Activated T-cell treated with anti-CD3 and anti-CD28 coated beads, Interleukin-2, amount 50 U/mL, for 4 hours (primary cell): Measurements from ENCODE around the gene YTHDF1. TPM values are rescaled to one million over a fixed set of nuclear protein-coding genes. Genes with fewer than 3 reads are reported as not detected.
A peak's percentile ranks its signal among the peaks of the same experiment; 100 is the strongest.

ENCODE experiments used
- ATAC-seq, 2 donors: fragments of 200-7000 bp; cut with Tn5 transposase; one replicate each; pipeline ENCODE4 v1.10.0; 2021
- DNase-seq: peaks from one replicate; pipeline ENCODE4 v3.0.0-alpha.2; 2020
- H3K27me3 Mint-ChIP-seq: one replicate; pipeline ENCODE4 v1.8.0; 2021; ENCODE audit warnings: low read depth, mixed read lengths
- H3K36me3 Mint-ChIP-seq: one replicate; pipeline ENCODE4 v1.8.0; 2022; ENCODE audit warnings: mixed read lengths; ENCODE audit not compliant: insufficient read depth
- H3K4me1 Mint-ChIP-seq: one replicate; pipeline ENCODE4 v1.8.0; 2021; ENCODE audit warnings: low read depth, mixed read lengths
- H3K4me3 Mint-ChIP-seq: one replicate; pipeline ENCODE4 v1.8.0; 2021; ENCODE audit warnings: mild to moderate bottlenecking, moderate library complexity, mixed read lengths
- H3K9me3 Mint-ChIP-seq: one replicate; pipeline ENCODE4 v1.8.0; 2021; ENCODE audit warnings: mixed read lengths
- total RNA-seq, 3 donors: library from RNA; stranded (reverse); gene quantifications; one replicate each; pipeline ENCODE4 v1.2.1, GENCODE V29; 2021

The YTHDF1 gene
- total RNA-seq, 3 donors from 2014 or later, result 53.5 to 59.6 (median 55.6) TPM

- Mint-ChIP-seq H3K36me3 (no peaks in the 10 kb centered on the region), H3K9me3 (no peaks in the 10 kb centered on the region), H3K27me3 (peaks cover 17% of the 10 kb centered on the region), H3K4me1 (no peaks in the 10 kb centered on the region), H3K4me3 (no peak overlapping the region)
- ATAC-seq (no peak), DNase-seq (no peak)
Measured at GRCh38 chr20:63185215-63185796, 30.6 kb downstream of the YTHDF1 start.

GRCh38 chr20:63183422-63184146, 32.3 kb downstream of the YTHDF1 start:
- H3K9me3 Mint-ChIP-seq, result no peaks in the 10 kb centered on the region
- DNase-seq, result peak; percentile 45
- peaks cover 28% of the 10 kb centered on the region for H3K27me3 Mint-ChIP-seq
- peaks cover 5% of the 10 kb centered on the region for H3K4me1 Mint-ChIP-seq
- H3K36me3 Mint-ChIP-seq, result no peaks in the 10 kb centered on the region
- ATAC-seq, result peak; percentile 50 to 51
- H3K4me3 Mint-ChIP-seq, result no peak overlapping the region

GRCh38 chr20:63182946-63183415, 33.0 kb downstream of the YTHDF1 start:
- no peaks in the 10 kb centered on the region for H3K36me3 Mint-ChIP-seq
- peaks cover 5% of the 10 kb centered on the region for H3K4me1 Mint-ChIP-seq
- H3K4me3 Mint-ChIP-seq, result no peak overlapping the region
- DNase-seq (no peak), ATAC-seq (no peak)
- peaks cover 28% of the 10 kb centered on the region for H3K27me3 Mint-ChIP-seq
- H3K9me3 Mint-ChIP-seq, result no peaks in the 10 kb centered on the region

GRCh38 chr20:63182425-63182824, 33.5 kb downstream of the YTHDF1 start:
- Mint-ChIP-seq H3K4me3 (no peak overlapping the region), H3K4me1 (peaks cover 7% of the 10 kb centered on the region), H3K9me3 (no peaks in the 10 kb centered on the region), H3K27me3 (peaks cover 30% of the 10 kb centered on the region), H3K36me3 (no peaks in the 10 kb centered on the region)
- ATAC-seq (no peak), DNase-seq (no peak)

- Mint-ChIP-seq H3K4me1 (peaks cover 12% of the 10 kb centered on the region), H3K27me3 (peaks cover 39% of the 10 kb centered on the region), H3K4me3 (no peak overlapping the region), H3K36me3 (no peaks in the 10 kb centered on the region), H3K9me3 (no peaks in the 10 kb centered on the region)
- no peak for DNase-seq
- no peak for ATAC-seq
Measured at GRCh38 chr20:63181226-63181625, 34.7 kb downstream of the YTHDF1 start.

- Mint-ChIP-seq H3K27me3 (peaks cover 42% of the 10 kb centered on the region), H3K4me3 (no peak overlapping the region), H3K9me3 (no peaks in the 10 kb centered on the region), H3K36me3 (no peaks in the 10 kb centered on the region), H3K4me1 (peaks cover 15% of the 10 kb centered on the region)
- no peak for ATAC-seq
- DNase-seq, result no peak
Measured at GRCh38 chr20:63180569-63181185, 35.3 kb downstream of the YTHDF1 start.

GRCh38 chr20:63179687-63180568, 36.0 kb downstream of the YTHDF1 start:
- ATAC-seq (no peak), DNase-seq (no peak)
- Mint-ChIP-seq H3K9me3 (no peaks in the 10 kb centered on the region), H3K4me3 (peak overlapping the region; percentile 35), H3K36me3 (no peaks in the 10 kb centered on the region), H3K27me3 (peaks cover 44% of the 10 kb centered on the region), H3K4me1 (peaks cover 15% of the 10 kb centered on the region)

GRCh38 chr20:63178889-63179686, 36.8 kb downstream of the YTHDF1 start:
- Mint-ChIP-seq H3K4me3 (peak overlapping the region; percentile 35), H3K9me3 (no peaks in the 10 kb centered on the region), H3K27me3 (peaks cover 51% of the 10 kb centered on the region), H3K4me1 (peaks cover 15% of the 10 kb centered on the region), H3K36me3 (no peaks in the 10 kb centered on the region)
- ATAC-seq (peak; percentile 50 to 65), DNase-seq (peak; percentile 75)

GRCh38 chr20:63178446-63178820, 37.5 kb downstream of the YTHDF1 start:
- Mint-ChIP-seq H3K4me1 (peaks cover 15% of the 10 kb centered on the region), H3K27me3 (peaks cover 55% of the 10 kb centered on the region), H3K36me3 (no peaks in the 10 kb centered on the region), H3K4me3 (no peak overlapping the region), H3K9me3 (no peaks in the 10 kb centered on the region)
- no peak for DNase-seq
- no peak for ATAC-seq

GRCh38 chr20:63177785-63178445, 38.0 kb downstream of the YTHDF1 start:
- Mint-ChIP-seq H3K4me1 (peaks cover 15% of the 10 kb centered on the region), H3K27me3 (peaks cover 55% of the 10 kb centered on the region), H3K9me3 (no peaks in the 10 kb centered on the region), H3K36me3 (no peaks in the 10 kb centered on the region), H3K4me3 (peak overlapping the region; percentile 42)
- DNase-seq (no peak), ATAC-seq (no peak)

GRCh38 chr20:63177134-63177784, 38.7 kb downstream of the YTHDF1 start:
- Mint-ChIP-seq H3K27me3 (peaks cover 53% of the 10 kb centered on the region), H3K4me1 (peaks cover 15% of the 10 kb centered on the region), H3K9me3 (no peaks in the 10 kb centered on the region), H3K36me3 (no peaks in the 10 kb centered on the region), H3K4me3 (no peak overlapping the region)
- DNase-seq, result no peak
- peak in 1 of 2 donors; percentile 33 for ATAC-seq

- peaks cover 15% of the 10 kb centered on the region for H3K4me1 Mint-ChIP-seq
- no peak overlapping the region for H3K4me3 Mint-ChIP-seq
- ATAC-seq, result no peak
- no peaks in the 10 kb centered on the region for H3K36me3 Mint-ChIP-seq
- H3K9me3 Mint-ChIP-seq, result no peaks in the 10 kb centered on the region
- peaks cover 50% of the 10 kb centered on the region for H3K27me3 Mint-ChIP-seq
- DNase-seq, result no peak
Measured at GRCh38 chr20:63176427-63177133, 39.4 kb downstream of the YTHDF1 start.
